Astrocyte (in vitro differentiated cells and primary cell): ENCODE measurements around the gene INPP5F. TPM values are rescaled to one million over a fixed set of nuclear protein-coding genes. Genes with fewer than 3 reads are reported as not detected.

Experiments
- DNase-seq: peaks from one replicate; pipeline ENCODE4 v3.0.0-alpha.2; 2010; ENCODE audit warnings: low read depth
- FAIRE-seq: peaks from 2 replicates; lab custom pipeline; 2011; peaks lifted over from hg19 to GRCh38; lab: Jason Lieb, UNC
- H2AFZ ChIP-seq: 2 replicates; pipeline ENCODE4 v1.6.0; 2012; ENCODE audit warnings: low read depth, low read length, inconsistent platforms
- H3K27ac ChIP-seq: 2 replicates; pipeline ENCODE4 v1.5.1; 2011; ENCODE audit warnings: low read depth, low read length, inconsistent platforms
- H3K27me3 ChIP-seq: 2 replicates; pipeline ENCODE4 v1.6.0; 2011; ENCODE audit warnings: low read length, inconsistent platforms; ENCODE audit not compliant: insufficient read depth
- H3K36me3 ChIP-seq: 2 replicates; pipeline ENCODE4 v1.5.1; 2011; ENCODE audit warnings: low read length, inconsistent platforms; ENCODE audit not compliant: insufficient read depth
- H3K4me1 ChIP-seq: 2 replicates; pipeline ENCODE4 v1.5.1; 2011; ENCODE audit warnings: low read length, inconsistent platforms; ENCODE audit not compliant: insufficient read depth
- H3K4me2 ChIP-seq: 2 replicates; pipeline ENCODE4 v1.6.0; 2012; ENCODE audit warnings: low read length, inconsistent platforms
- H3K4me3 ChIP-seq: 2 replicates; pipeline ENCODE4 v1.5.1; 2011; ENCODE audit warnings: low read depth, mild to moderate bottlenecking, low read length, inconsistent platforms; ENCODE audit not compliant: insufficient read depth
- H3K79me2 ChIP-seq: 2 replicates; pipeline ENCODE4 v1.6.0; 2012; ENCODE audit warnings: mild to moderate bottlenecking, low read length, inconsistent platforms; ENCODE audit not compliant: insufficient read depth
- H3K9ac ChIP-seq: 2 replicates; pipeline ENCODE4 v1.6.0; 2012; ENCODE audit warnings: mild to moderate bottlenecking, low read length, inconsistent platforms
- H3K9me3 ChIP-seq: 2 replicates; pipeline ENCODE4 v1.5.1; 2012; ENCODE audit warnings: low read depth, mild to moderate bottlenecking, low read length, inconsistent platforms; ENCODE audit not compliant: insufficient read depth
- H4K20me1 ChIP-seq: 2 replicates; pipeline ENCODE4 v1.6.0; 2012; ENCODE audit warnings: low read length, inconsistent platforms; ENCODE audit not compliant: insufficient read depth
- H3K27ac Mint-ChIP-seq: one replicate; pipeline ENCODE4 v1.8.0; 2021; ENCODE audit warnings: mild to moderate bottlenecking, mixed read lengths; ENCODE audit not compliant: unreplicated experiment
- H3K27me3 Mint-ChIP-seq: one replicate; pipeline ENCODE4 v1.8.0; 2021; ENCODE audit warnings: low read depth, mixed read lengths; ENCODE audit not compliant: unreplicated experiment
- H3K36me3 Mint-ChIP-seq: one replicate; pipeline ENCODE4 v1.8.0; 2021; ENCODE audit warnings: low read depth, mixed read lengths; ENCODE audit not compliant: unreplicated experiment
- H3K4me1 Mint-ChIP-seq: one replicate; pipeline ENCODE4 v1.8.0; 2021; ENCODE audit warnings: low read depth, mixed read lengths; ENCODE audit not compliant: unreplicated experiment
- H3K4me3 Mint-ChIP-seq: one replicate; pipeline ENCODE4 v1.8.0; 2021; ENCODE audit warnings: mild to moderate bottlenecking, moderate library complexity, mixed read lengths; ENCODE audit not compliant: unreplicated experiment
- H3K9me3 Mint-ChIP-seq: one replicate; pipeline ENCODE4 v1.8.0; 2021; ENCODE audit warnings: mild to moderate bottlenecking, mixed read lengths; ENCODE audit not compliant: unreplicated experiment
- EZH2 ChIP-seq: IDR thresholded peaks from 2 replicates; pipeline ENCODE4 v1.6.1; 2012; ENCODE audit warnings: mild to moderate bottlenecking, low read length, inconsistent platforms; ENCODE audit not compliant: insufficient read depth
- total RNA-seq: library from RNA; stranded (reverse); gene quantifications from 2 replicates; pipeline ENCODE4 v1.2.1, GENCODE V29; 2021
- TF ChIP-seq, protein P1 (sequence below): IDR thresholded peaks from 2 replicates; pipeline ENCODE4 v1.5.1; 2011; ENCODE audit warnings: low read depth, mild to moderate bottlenecking, inconsistent platforms, low read length, moderate library complexity; ENCODE audit not compliant: insufficient read depth

The INPP5F gene
- total RNA-seq, 1 donor from 2014 or later = 101 TPM

- Histone ChIP-seq H3K27me3 (no peaks in the 10 kb centered on the region), H2AFZ (no peak overlapping the region), H3K9ac (no peak overlapping the region), H3K4me3 (no peak overlapping the region), H3K4me2 (no peak overlapping the region), H3K36me3 (no peaks in the 10 kb centered on the region), H3K79me2 (peaks cover 19% of the 10 kb centered on the region), H3K4me1 (peaks cover 5% of the 10 kb centered on the region), H3K27ac (no peak overlapping the region), H4K20me1 (no peaks in the 10 kb centered on the region), H3K9me3 (no peaks in the 10 kb centered on the region)
- Mint-ChIP-seq H3K9me3 (no peaks in the 10 kb centered on the region), H3K27me3 (no peaks in the 10 kb centered on the region), H3K36me3 (no peaks in the 10 kb centered on the region), H3K27ac (no peak overlapping the region), H3K4me3 (no peak overlapping the region), H3K4me1 (peaks cover 19% of the 10 kb centered on the region)
- no peak for DNase-seq
- no peak for FAIRE-seq
- no peak for TF ChIP-seq EZH2
- TF ChIP-seq, protein P1, sequence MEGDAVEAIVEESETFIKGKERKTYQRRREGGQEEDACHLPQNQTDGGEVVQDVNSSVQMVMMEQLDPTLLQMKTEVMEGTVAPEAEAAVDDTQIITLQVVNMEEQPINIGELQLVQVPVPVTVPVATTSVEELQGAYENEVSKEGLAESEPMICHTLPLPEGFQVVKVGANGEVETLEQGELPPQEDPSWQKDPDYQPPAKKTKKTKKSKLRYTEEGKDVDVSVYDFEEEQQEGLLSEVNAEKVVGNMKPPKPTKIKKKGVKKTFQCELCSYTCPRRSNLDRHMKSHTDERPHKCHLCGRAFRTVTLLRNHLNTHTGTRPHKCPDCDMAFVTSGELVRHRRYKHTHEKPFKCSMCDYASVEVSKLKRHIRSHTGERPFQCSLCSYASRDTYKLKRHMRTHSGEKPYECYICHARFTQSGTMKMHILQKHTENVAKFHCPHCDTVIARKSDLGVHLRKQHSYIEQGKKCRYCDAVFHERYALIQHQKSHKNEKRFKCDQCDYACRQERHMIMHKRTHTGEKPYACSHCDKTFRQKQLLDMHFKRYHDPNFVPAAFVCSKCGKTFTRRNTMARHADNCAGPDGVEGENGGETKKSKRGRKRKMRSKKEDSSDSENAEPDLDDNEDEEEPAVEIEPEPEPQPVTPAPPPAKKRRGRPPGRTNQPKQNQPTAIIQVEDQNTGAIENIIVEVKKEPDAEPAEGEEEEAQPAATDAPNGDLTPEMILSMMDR = no peak
Measured at GRCh38 chr10:119748871-119749270, 23.0 kb downstream of the INPP5F start.

GRCh38 chr10:119749455-119749854, 23.6 kb downstream of the INPP5F start:
- Histone ChIP-seq H2AFZ (no peak overlapping the region), H3K9me3 (no peaks in the 10 kb centered on the region), H3K27ac (no peak overlapping the region), H3K27me3 (no peaks in the 10 kb centered on the region), H3K79me2 (peaks cover 19% of the 10 kb centered on the region), H3K4me1 (peaks cover 5% of the 10 kb centered on the region), H3K4me3 (no peak overlapping the region), H3K4me2 (no peak overlapping the region), H3K9ac (no peak overlapping the region), H4K20me1 (no peaks in the 10 kb centered on the region), H3K36me3 (no peaks in the 10 kb centered on the region)
- no peaks in the 10 kb centered on the region for H3K36me3 Mint-ChIP-seq
- H3K4me1 Mint-ChIP-seq = peaks cover 18% of the 10 kb centered on the region
- no peak for DNase-seq
- H3K27ac Mint-ChIP-seq = no peak overlapping the region
- H3K9me3 Mint-ChIP-seq = no peaks in the 10 kb centered on the region
- FAIRE-seq = no peak
- TF ChIP-seq EZH2 = no peak
- TF ChIP-seq, protein P1 = no peak
- no peaks in the 10 kb centered on the region for H3K27me3 Mint-ChIP-seq
- H3K4me3 Mint-ChIP-seq = no peak overlapping the region

- TF ChIP-seq EZH2 = no peak
- TF ChIP-seq, protein P1 = peak; percentile 99
- Histone ChIP-seq H3K4me1 (peaks cover 12% of the 10 kb centered on the region), H3K9me3 (no peaks in the 10 kb centered on the region), H3K4me2 (peak overlapping the region; percentile 2), H3K4me3 (no peak overlapping the region), H2AFZ (no peak overlapping the region), H3K27ac (no peak overlapping the region), H3K79me2 (peaks cover 13% of the 10 kb centered on the region), H3K27me3 (no peaks in the 10 kb centered on the region), H3K36me3 (no peaks in the 10 kb centered on the region), H4K20me1 (no peaks in the 10 kb centered on the region), H3K9ac (peak overlapping the region; percentile 4)
- Mint-ChIP-seq H3K4me3 (no peak overlapping the region), H3K27ac (peak overlapping the region; percentile 34), H3K27me3 (no peaks in the 10 kb centered on the region), H3K9me3 (no peaks in the 10 kb centered on the region), H3K4me1 (peaks cover 29% of the 10 kb centered on the region), H3K36me3 (no peaks in the 10 kb centered on the region)
- FAIRE-seq (peak; percentile 90), DNase-seq (peak; percentile 55)
Measured at GRCh38 chr10:119750391-119751230, 24.8 kb downstream of the INPP5F start.
